ENCODE data around the gene TENM4. TPM values are rescaled to one million over a fixed set of nuclear protein-coding genes. Genes with fewer than 3 reads are reported as not detected.
A peak's percentile ranks its signal among the peaks of the same experiment; 100 is the strongest.

The TENM4 gene
- polyA plus RNA-seq, 2 of the 4 experiments (the other 2 are of a cell fraction) = 0.06 to 0.31 TPM

GRCh38 chr11:78717041-78717440 is 723.8 kb downstream of the TENM4 start (continued):
- TF ChIP-seq CHD4 (IDR thresholded peaks at IDR 0.05; ENCODE audit: borderline replicate concordance) (no peak), MAZ (IDR thresholded peaks at IDR 0.05; ENCODE audit: borderline replicate concordance, low read depth, low read length) (no peak), ATOH8 (CRISPR knock-in tag; IDR thresholded peaks at IDR 0.05; ENCODE audit: low read depth) (no peak), CEBPB (IDR thresholded peaks at IDR 0.05) (no peak), TFCP2L1 (CRISPR knock-in tag; IDR thresholded peaks at IDR 0.05) (no peak), RFX5 (IDR thresholded peaks at IDR 0.05) (no peak), NFE2L2 (conservative IDR thresholded peaks at IDR 0.05; ENCODE audit: low read length) (no peak)
- TF ChIP-seq, protein P1, sequence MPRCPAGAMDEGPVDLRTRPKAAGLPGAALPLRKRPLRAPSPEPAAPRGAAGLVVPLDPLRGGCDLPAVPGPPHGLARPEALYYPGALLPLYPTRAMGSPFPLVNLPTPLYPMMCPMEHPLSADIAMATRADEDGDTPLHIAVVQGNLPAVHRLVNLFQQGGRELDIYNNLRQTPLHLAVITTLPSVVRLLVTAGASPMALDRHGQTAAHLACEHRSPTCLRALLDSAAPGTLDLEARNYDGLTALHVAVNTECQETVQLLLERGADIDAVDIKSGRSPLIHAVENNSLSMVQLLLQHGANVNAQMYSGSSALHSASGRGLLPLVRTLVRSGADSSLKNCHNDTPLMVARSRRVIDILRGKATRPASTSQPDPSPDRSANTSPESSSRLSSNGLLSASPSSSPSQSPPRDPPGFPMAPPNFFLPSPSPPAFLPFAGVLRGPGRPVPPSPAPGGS (IDR thresholded peaks at IDR 0.05) = no peak

- ChIA-PET CTCF (interaction anchor here (0.6 to 5.3 kb wide), 24 partner anchors 8 to 914 kb away, joined by 3 to 48 read pairs (median 4); no protein-coding TSS in a partner anchor), POLR2A (no interaction called here)
- H3K4me1 ChIP-seq = peaks cover 10% of the 10 kb centered on the region; the same call in 2 of the 3 replicates
- peak overlapping the region; percentile 30; the same call in 1 of the 3 replicates for H3K4me2 ChIP-seq
- no peak for FAIRE-seq
- no peaks in the 10 kb centered on the region for H3K9me3 ChIP-seq
- ATAC-seq = peak; percentile 92 to 99
- H3K4me3 ChIP-seq = no peak overlapping the region
- 5% methylated on average over 8 of the region's 8 CpGs for WGBS (ENCODE audit: missing lambda C conversion rate)
- peak; percentile 52 to 65 for DNase-seq (ENCODE audit: low read depth in 1 of 2, low spot score in 1 of 2)
- TF ChIP-seq EHF (CRISPR knock-in tag; IDR thresholded peaks at IDR 0.05) (no peak), JUNB (IDR thresholded peaks at IDR 0.05) (0 out of 2 replicates have a peak, but pooled peaks have one; percentile 8), GATA3 (IDR thresholded peaks at IDR 0.05; ENCODE audit: borderline replicate concordance) (peak; percentile 91), SMC3 (IDR thresholded peaks at IDR 0.05) (peak; percentile 41; the same call in 2 of the 3 replicates), EHMT2 (IDR thresholded peaks at IDR 0.05; ENCODE audit: low read depth) (no peak), HDAC2 (IDR thresholded peaks at IDR 0.05) (no peak), RCOR1 (IDR thresholded peaks at IDR 0.05; ENCODE audit: low read depth, low read length) (no peak), HEYL (CRISPR knock-in tag; IDR thresholded peaks at IDR 0.05) (no peak), ESRRA (IDR thresholded peaks at IDR 0.05; ENCODE audit: borderline replicate concordance, low read length) (no peak), RAD21 (conservative IDR thresholded peaks at IDR 0.05 in 1 of 2, IDR thresholded peaks at IDR 0.05 in 1 of 2) (peak; percentile 41 to 57; a peak in 4 of 5 replicates), FOSL2 (IDR thresholded peaks at IDR 0.05) (0 out of 2 replicates have a peak, but pooled peaks have one; percentile 9), FOSL2 (CRISPR knock-in tag; IDR thresholded peaks at IDR 0.05) (peak; percentile 71), RNF2 (IDR thresholded peaks at IDR 0.05; ENCODE audit: borderline replicate concordance, low read depth) (no peak)
- TF ChIP-seq, protein P2, sequence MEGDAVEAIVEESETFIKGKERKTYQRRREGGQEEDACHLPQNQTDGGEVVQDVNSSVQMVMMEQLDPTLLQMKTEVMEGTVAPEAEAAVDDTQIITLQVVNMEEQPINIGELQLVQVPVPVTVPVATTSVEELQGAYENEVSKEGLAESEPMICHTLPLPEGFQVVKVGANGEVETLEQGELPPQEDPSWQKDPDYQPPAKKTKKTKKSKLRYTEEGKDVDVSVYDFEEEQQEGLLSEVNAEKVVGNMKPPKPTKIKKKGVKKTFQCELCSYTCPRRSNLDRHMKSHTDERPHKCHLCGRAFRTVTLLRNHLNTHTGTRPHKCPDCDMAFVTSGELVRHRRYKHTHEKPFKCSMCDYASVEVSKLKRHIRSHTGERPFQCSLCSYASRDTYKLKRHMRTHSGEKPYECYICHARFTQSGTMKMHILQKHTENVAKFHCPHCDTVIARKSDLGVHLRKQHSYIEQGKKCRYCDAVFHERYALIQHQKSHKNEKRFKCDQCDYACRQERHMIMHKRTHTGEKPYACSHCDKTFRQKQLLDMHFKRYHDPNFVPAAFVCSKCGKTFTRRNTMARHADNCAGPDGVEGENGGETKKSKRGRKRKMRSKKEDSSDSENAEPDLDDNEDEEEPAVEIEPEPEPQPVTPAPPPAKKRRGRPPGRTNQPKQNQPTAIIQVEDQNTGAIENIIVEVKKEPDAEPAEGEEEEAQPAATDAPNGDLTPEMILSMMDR (IDR thresholded peaks at IDR 0.05) = peak; percentile 68
- no peak overlapping the region for H3K27ac ChIP-seq
These were observed 725.1 kb downstream of the TENM4 start for GRCh38 chr11:78715639-78716311.
